SK-N-SH (cell line): Measurements from ENCODE around the gene HTRA2.

Source experiments
- GABPA ChIP-seq: IDR thresholded peaks from 2 replicates; pipeline ENCODE4 v1.4.0; 2012; ENCODE audit warnings: low read depth, mild to moderate bottlenecking
- TEAD4 ChIP-seq: IDR thresholded peaks from 2 replicates; pipeline ENCODE4 v1.4.0; 2012; ENCODE audit warnings: mild to moderate bottlenecking, borderline replicate concordance; ENCODE audit not compliant: insufficient read depth

GRCh38 chr2:74510272-74510671, 19.5 kb upstream of the HTRA2 start:
- no peak for TF ChIP-seq TEAD4
- TF ChIP-seq GABPA, result no peak
